Ecto neural progenitor cell (in vitro differentiated cells): ENCODE data around the gene MYH9.

Experiments used
- DNase-seq: peaks from one replicate; pipeline ENCODE4 v3.0.0-alpha.2; 2018; ENCODE audit warnings: low spot score

The MYH9 gene

DNA sequence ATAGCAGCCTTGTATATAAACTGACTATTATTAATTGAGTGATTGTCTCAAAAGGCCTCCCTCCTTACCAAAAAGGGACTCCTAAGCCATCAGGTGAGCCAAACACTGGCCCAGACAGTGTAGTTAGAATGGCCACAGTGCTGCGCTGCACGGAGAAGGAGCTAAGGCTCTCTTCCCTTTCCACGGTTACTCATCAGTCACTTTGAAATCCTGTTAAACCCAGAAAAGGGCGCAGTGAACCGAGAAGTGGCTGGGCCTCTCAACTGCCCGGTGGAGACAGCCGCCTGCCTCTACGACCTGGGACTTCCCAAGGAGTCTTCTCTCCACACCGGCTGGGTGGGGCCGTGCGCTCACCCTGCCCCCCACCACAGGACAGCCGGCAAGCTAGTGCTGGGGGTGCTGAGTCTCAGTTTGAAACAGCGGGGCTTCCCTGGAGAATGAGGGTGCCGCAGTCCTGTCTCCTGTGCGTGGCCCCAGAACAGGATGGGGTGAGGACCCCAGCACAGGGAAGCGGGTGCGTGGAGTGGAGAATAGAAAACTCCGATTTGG, 1.3 kb downstream of the MYH9 start:
- DNase-seq, result peak; percentile 77

- DNase-seq, result no peak
Measured at GRCh38 chr22:36385491-36386350, 2.0 kb downstream of the MYH9 start.

GRCh38 chr22:36384766-36385481, 2.8 kb downstream of the MYH9 start:
- DNase-seq, result no peak

- DNase-seq, result no peak
Measured at GRCh38 chr22:36383110-36383581, 4.6 kb downstream of the MYH9 start.

DNA sequence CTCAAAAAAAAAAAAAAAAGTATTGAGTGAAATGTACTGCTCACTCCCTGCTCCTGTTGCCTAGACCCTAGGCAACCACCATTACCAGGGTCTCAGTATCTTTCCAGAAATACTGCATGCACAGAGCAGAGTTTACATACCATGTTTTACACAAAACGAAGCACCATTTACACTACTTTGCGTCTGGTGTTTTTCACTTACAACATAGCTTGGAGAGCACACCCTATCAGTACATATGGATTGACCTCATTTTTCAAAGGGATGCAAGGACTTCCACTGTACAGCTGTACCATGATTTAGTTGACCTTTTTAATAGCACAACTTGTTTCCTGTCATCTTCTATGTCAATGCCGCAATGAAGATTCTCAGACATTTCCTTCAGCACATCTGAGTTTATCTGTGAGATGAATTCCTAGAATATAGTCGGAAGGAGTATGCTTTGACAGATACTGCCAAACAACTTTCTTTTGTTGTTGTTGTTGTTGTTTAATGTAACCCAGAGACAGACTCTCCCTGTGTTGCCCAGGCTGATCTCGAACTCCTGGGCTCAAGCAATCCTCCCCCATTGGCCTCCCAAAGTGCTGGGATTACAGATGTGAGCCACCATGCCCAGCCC, 6.1 kb downstream of the MYH9 start:
- DNase-seq, result no peak

- DNase-seq, result no peak
Measured at GRCh38 chr22:36379593-36380361, 8.0 kb downstream of the MYH9 start.

GRCh38 chr22:36378869-36379217, 8.9 kb downstream of the MYH9 start:
- DNase-seq, result no peak

DNA sequence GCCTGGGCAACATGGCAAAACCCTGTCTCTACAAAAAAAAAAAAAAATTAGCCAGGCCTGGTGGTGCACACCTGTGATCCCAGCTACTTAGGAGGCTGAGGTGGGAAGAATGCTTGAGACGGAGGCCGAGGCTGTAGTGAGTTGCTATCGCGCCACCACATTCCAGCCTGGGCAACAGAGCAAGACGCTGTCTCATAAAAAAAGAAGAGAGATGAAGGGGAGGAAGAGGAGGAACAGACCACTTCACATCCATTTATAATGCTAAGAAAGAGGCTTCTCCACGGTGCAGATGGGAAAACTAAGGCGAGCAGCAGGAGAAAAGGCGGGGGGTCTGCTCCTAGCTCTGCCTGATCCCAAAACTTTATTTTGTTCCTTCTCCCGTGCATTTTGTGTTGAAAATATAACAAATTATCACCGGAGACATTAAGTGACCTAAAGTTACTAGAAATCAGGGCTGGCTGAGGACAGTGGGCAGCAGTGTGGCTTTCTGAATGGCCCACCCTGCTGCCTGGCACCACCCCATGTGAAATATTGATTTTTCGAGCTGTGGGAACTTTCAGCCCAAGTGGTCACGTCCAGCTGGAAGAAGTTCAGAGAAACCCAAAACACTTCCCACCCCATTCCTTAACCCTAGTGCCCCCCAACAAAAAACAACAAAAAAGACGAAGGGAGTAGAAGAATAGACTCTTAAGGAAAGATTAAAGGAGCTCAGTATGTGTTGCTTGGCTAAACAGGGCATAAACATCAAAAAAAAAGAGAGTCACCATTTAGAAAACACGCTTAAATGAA, 9.5 kb downstream of the MYH9 start:
- DNase-seq, result no peak

GRCh38 chr22:36377022-36377631, 10.6 kb downstream of the MYH9 start:
- DNase-seq, result no peak

DNA sequence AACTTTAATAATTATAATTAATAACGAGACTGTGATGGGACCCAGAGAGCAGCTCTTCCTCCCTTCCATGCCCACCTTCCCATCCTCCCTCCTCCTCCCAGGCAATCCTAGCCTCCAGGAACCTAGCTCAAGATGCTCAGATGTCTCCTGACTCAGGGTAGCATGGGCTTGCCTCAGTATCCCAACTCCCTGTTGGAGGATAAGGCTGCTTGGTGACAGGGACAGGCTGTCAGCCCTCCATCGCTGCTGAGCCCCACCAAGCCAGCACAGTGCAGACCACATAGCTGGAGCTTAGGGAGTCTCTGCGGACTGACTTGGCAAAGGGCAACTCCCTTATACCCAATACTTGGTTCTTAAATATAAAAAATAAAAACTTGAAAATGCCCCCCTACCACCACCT, 11.5 kb downstream of the MYH9 start:
- DNase-seq, result no peak

DNA sequence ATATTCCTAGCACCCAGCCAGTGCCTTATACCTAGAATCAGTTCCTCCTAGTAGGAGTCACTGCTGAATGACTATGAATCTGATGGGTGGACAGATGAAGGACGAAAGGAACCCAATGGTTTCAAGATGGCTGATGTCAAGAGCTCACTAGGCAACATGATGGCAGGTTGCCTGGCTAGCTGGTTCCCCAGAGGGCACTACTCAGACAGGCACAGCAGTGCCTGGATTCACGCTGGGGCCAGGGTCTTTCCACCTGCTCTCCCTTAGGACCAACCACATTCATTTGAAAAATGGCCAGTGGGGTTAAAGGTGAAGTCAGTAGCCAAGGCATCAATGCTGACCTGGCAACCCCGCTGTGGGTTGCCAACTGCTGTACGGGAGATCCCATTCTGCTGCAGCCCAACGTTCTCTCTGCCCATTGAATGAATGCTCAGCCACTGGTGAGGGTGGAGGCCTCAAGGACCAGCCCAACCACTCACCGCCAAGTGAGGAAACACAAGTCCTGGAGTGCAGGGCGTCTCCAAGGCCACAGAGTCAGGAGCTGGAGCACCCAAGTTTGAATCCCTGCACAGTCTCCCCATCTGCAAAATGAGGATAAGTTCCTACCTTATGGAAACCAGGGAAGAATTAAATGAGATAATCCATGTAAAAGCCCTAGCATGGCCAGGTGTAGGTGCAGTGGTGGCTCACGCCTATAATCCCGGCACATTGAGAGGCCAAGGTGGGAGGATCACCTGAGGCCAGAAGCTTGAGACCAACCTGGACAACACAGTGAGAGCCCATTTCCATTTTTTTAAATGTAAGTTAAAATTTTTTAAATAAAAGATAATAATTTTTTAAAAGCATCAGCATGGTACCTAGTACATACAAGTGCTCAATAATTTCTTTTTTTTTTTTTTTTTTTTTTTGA, 12.4 kb downstream of the MYH9 start:
- DNase-seq, result no peak

- no peak for DNase-seq
Measured at GRCh38 chr22:36374603-36375024, 13.2 kb downstream of the MYH9 start.

GRCh38 chr22:36373258-36373579, 14.5 kb downstream of the MYH9 start:
- no peak for DNase-seq

GRCh38 chr22:36371920-36372319, 15.8 kb downstream of the MYH9 start:
- DNase-seq, result no peak

DNA sequence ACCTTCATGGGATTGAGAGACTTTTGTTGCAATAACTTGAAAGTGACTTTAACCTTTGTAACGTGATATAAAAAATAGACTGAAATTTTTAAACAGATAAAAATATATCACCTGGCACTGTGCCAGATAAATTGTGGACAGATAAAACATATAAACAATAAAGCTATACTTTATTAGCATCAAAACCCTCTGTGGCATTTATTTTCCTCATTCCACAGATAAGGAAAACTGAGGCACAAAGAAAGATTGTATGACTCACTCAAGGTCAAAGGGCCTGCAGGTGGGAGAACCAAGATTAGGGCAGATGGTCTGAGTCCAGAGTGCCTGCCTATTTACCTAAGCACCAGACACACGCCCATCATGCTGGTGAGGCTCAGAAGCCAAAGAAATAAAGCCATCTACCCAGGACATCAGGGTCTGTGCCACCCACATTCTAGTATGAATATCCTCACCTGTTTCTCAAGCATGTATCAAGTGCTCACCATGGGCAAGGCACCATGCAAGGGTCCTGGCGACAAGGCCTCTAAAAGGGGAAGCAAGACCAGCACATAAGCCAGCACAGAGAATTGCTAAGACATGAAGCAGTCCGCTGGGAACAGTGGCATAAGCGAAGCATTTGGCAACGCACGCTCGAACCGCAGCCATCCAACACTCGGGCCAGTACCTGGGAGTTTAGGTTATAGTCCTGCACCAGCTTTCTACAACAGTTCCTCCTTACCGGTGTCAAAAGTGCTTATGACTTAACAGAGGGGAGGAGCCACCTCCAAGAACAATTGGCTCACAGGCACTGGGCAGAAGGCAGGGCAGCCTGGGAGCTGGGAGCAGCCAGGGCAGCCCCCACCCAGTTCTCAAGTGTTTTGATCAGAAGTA, 17.6 kb downstream of the MYH9 start:
- no peak for DNase-seq

DNA sequence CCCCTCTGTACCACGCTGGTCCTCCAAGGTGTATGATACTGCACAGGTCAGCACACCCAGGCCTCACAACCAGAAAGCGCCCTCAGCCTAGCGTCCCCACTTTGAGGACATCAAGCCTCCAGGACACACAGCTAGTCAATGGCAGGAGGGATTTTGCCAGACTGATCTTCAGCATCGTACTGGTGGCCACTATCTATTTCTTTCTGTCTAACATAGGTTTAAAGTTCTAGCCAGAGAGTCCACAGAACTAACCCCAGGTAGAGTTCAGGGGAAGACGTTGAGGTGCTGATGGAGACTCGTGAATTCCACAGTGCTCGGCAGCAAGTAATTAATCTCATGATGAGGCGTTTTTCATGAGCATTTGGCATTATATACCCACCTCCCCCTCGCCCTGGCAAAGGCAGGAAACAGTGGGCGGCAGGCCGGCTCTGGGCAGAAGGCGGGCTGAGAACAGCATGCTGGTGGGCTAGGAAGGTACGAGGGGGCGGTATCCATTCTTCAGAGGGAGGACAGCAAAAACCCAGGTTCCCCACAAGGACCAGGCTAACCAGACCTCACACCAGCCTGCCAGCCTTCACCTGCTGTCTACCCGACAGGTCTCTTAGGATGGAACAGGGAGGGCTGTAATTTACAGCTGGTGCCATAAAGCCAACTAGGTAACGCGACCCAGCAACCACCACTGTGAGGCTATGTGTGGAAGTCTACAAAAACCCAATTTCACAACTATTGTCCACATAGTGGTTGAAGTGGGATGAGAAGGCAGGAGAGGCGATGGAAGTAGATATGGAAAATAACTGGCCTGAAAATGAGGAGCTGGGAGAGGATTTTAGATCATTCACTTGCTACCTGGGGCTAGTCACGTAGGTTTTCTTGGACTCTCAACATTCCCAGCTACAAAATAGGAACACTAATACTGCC, 18.5 kb downstream of the MYH9 start:
- no peak for DNase-seq

DNA sequence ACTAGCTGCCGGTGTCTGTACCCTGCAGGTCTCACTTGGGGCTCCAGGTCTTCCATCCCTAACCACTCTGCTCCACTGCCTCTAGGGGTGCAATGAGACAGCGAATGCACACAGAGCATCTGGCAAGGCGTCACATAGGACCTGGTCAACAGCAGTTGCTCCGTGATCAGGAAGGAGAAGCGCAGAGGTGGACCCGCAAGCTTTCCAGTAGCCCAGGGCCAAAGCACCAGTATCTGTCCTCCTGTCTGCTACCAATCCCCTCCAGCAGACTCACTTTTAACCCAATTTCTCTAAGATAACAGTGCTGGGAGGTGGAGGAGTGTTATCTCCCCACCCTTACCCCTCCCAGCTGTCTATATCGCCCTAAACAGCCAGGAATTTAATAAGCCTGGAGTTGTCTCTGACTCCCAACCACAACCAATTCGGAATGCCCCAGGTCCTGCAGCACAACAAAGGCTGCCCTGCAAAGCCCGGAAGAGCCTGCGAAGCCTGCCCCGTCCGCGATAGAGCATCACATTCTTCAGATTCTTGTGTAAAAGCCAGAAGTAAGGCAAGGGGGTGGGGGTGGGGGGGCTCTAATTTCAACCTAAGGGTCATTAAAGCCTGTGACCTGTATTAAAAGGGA, 19.3 kb downstream of the MYH9 start:
- peak; percentile 85 for DNase-seq
